Caco-2 (cell line): Measurements from ENCODE around the gene SNAI1. TPM values are rescaled to one million over a fixed set of nuclear protein-coding genes. Genes with fewer than 3 reads are reported as not detected.

Experiments used
- BruUV-seq: library from RNA; stranded (reverse); fragments of 400-500 nt; replicated peaks from 2 replicates; lab custom pipeline; 2021; lab: Mats Ljungman, UMichigan
- CTCF ChIA-PET: fragments of 300-600 bp; sonication (Branson Sonifier 250); formaldehyde crosslinking; loops from one replicate; lab custom pipeline; 2022; ENCODE audit warnings: antibody characterized with exemption; lab: Charles Lee
- POLR2A ChIA-PET: fragments of 300-600 bp; sonication (Branson Sonifier 250); formaldehyde crosslinking; loops from one replicate; lab custom pipeline; 2022; ENCODE audit warnings: antibody characterized with exemption; lab: Charles Lee
- DNase-seq, 2 experiments: peaks; one replicate each; pipeline versions ENCODE4 v3.0.0 to v3.0.0-alpha.2; 2020 to 2022
- H3K27me3 ChIP-seq: replicated peaks from 2 replicates; pipeline ENCODE4 v1.6.0; 2011; ENCODE audit warnings: low read length; ENCODE audit not compliant: control insufficient read depth, insufficient read depth
- H3K36me3 ChIP-seq: 2 replicates; pipeline ENCODE4 v1.5.1; 2011; ENCODE audit warnings: low read length; ENCODE audit not compliant: control insufficient read depth, insufficient read depth
- H3K4me1 ChIP-seq: fragments of 250-450 bp; sonication (Bioruptor Pico); 2 replicates; pipeline ENCODE4 v1.5.1; 2020; ENCODE audit warnings: mild to moderate bottlenecking
- H3K4me3 ChIP-seq: 2 replicates; pipeline ENCODE4 v1.5.1; 2011; ENCODE audit warnings: low read depth, mild to moderate bottlenecking, control low read depth, low read length
- H3K9me3 ChIP-seq: fragments of 250-450 bp; sonication (Bioruptor Pico); 2 replicates; pipeline ENCODE4 v1.5.1; 2020; ENCODE audit warnings: mild to moderate bottlenecking, moderate library complexity
- H3K27ac Mint-ChIP-seq: one replicate; pipeline ENCODE4 v1.8.0; 2022; ENCODE audit warnings: mixed read lengths; ENCODE audit not compliant: unreplicated experiment
- H3K27me3 Mint-ChIP-seq: one replicate; pipeline ENCODE4 v1.8.0; 2022; ENCODE audit warnings: mixed read lengths; ENCODE audit not compliant: insufficient read depth, unreplicated experiment
- H3K36me3 Mint-ChIP-seq: one replicate; pipeline ENCODE4 v1.8.0; 2022; ENCODE audit warnings: mild to moderate bottlenecking, mixed read lengths; ENCODE audit not compliant: insufficient read depth, unreplicated experiment
- H3K4me1 Mint-ChIP-seq: one replicate; pipeline ENCODE4 v1.8.0; 2022; ENCODE audit warnings: low read depth, mixed read lengths; ENCODE audit not compliant: unreplicated experiment
- H3K4me3 Mint-ChIP-seq: one replicate; pipeline ENCODE4 v1.8.0; 2022; ENCODE audit warnings: mild to moderate bottlenecking, moderate library complexity, mixed read lengths; ENCODE audit not compliant: unreplicated experiment
- H3K9me3 Mint-ChIP-seq: one replicate; pipeline ENCODE4 v1.8.0; 2022; ENCODE audit warnings: mixed read lengths; ENCODE audit not compliant: unreplicated experiment
- intact Hi-C: fragments of 100-400 bp; cut with micrococcal nuclease; formaldehyde crosslinking; loops from one replicate; pipeline ENCODE4 v1.10.0; 2022; ENCODE audit not compliant: unreplicated experiment
- total RNA-seq: library from RNA; stranded (reverse); gene quantifications from 2 replicates; pipeline ENCODE4 v1.2.3, GENCODE V29; 2022
- TF ChIP-seq, protein P1 (sequence below), 2 experiments: fragments of 200-600 bp in 1 of 2; IDR thresholded peaks; 1 replicate in 1 of 2; 2 replicates in 1 of 2; pipeline versions ENCODE4 v1.5.1 to v1.8.0; 2011 to 2022; ENCODE audit warnings: antibody characterized with exemption in 1 of 2, control low read depth in 1 of 2, inconsistent platforms in 1 of 2, low read depth in 1 of 2, low read length in 1 of 2, mild to moderate bottlenecking in 1 of 2, moderate library complexity in 1 of 2; ENCODE audit not compliant: insufficient read depth in 1 of 2, severe bottlenecking in 1 of 2, unreplicated experiment in 1 of 2

SNAI1 gene
- total RNA-seq, 1 experiment from 2014 or later: 10.9 TPM

DNA sequence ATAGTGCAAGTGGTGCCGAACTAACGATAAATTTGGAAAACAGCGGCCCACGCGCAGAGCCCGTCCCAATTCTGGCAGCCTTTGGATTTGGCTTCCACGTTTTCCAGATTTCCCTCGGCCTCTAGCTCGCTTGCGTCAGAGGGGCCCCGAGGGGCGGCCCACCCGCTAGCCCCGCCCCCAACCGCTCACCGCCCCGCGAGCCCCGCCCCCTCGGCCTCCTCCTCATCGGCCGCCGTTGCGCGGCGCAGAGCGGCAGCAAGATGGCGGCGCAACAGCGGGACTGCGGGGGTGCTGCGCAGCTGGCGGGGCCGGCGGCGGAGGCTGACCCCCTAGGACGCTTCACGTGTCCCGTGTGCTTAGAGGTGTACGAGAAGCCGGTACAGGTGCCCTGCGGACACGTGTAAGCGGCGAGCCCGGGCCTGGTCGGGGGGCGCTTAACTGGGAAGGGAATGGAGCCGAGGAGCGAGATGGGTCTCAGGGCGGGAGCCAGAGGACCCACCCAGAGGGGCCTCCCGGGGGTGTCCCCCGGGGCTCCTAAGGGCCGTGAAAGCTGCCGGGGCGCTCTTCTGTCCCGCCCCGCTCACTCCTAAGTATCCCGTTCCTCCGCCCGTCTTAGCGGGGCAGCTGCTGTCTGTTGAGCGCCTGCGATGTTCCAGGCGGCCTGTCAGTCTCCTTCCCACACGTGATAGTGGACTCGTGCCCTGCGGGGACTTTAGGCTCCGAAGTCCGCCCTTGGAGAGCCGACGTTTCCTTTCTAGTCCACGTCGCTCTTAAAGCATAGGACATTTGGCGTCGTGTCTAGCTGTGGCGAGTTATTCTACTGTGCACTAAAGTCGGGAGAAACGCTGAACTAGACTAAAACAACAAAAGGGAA, 46.4 kb upstream of the SNAI1 start, which contains the start of gene RNF114:
RNF114 (plus strand) TSS at position 245 of the 874 bp plus-strand sequence; CDS start at position 261, 16 bp downstream.
- TF ChIP-seq, protein P1, sequence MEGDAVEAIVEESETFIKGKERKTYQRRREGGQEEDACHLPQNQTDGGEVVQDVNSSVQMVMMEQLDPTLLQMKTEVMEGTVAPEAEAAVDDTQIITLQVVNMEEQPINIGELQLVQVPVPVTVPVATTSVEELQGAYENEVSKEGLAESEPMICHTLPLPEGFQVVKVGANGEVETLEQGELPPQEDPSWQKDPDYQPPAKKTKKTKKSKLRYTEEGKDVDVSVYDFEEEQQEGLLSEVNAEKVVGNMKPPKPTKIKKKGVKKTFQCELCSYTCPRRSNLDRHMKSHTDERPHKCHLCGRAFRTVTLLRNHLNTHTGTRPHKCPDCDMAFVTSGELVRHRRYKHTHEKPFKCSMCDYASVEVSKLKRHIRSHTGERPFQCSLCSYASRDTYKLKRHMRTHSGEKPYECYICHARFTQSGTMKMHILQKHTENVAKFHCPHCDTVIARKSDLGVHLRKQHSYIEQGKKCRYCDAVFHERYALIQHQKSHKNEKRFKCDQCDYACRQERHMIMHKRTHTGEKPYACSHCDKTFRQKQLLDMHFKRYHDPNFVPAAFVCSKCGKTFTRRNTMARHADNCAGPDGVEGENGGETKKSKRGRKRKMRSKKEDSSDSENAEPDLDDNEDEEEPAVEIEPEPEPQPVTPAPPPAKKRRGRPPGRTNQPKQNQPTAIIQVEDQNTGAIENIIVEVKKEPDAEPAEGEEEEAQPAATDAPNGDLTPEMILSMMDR (IDR thresholded peaks at IDR 0.05; ENCODE audit: insufficient read depth in 1 of 2, low read depth in 1 of 2, low read length in 1 of 2, severe bottlenecking in 1 of 2, unreplicated experiment in 1 of 2): peak in 1 of 2 experiments; percentile 11
- Mint-ChIP-seq H3K27me3 (no peaks in the 10 kb centered on the region), H3K4me3 (peak within 1 kb of the TSS; percentile 93), H3K36me3 (peaks cover 46% of the 10 kb centered on the region), H3K4me1 (peaks cover 38% of the 10 kb centered on the region), H3K27ac (peak within 1 kb of the TSS; percentile 91), H3K9me3 (no peaks in the 10 kb centered on the region)
- no TSS peak for BruUV-seq
- ChIA-PET POLR2A (interaction anchor here (0.5 to 4.4 kb wide), 13 partner anchors 9 to 994 kb away, joined by 3 to 123 read pairs (median 4); partner anchors contain the start of gene SPATA2), CTCF (interaction anchor here (0.9 to 3.7 kb wide), 8 partner anchors 9 to 326 kb away, joined by 3 to 33 read pairs (median 7); partner anchors contain the start of gene SPATA2)
- DNase-seq: peak; percentile 94 to 98
- no peaks in the 10 kb centered on the region for H3K27me3 ChIP-seq
- intact Hi-C loops: loop anchor here (1.0 to 2.0 kb wide), 2 partner anchors 20 to 40 kb away; no protein-coding TSS in a partner anchor
- H3K4me3 ChIP-seq: peak within 1 kb of the TSS; percentile 87
- H3K4me1 ChIP-seq: peaks cover 32% of the 10 kb centered on the region
- H3K36me3 ChIP-seq: peaks cover 4% of the 10 kb centered on the region; the same call in 1 of the 2 replicates
- no peaks in the 10 kb centered on the region for H3K9me3 ChIP-seq

DNA sequence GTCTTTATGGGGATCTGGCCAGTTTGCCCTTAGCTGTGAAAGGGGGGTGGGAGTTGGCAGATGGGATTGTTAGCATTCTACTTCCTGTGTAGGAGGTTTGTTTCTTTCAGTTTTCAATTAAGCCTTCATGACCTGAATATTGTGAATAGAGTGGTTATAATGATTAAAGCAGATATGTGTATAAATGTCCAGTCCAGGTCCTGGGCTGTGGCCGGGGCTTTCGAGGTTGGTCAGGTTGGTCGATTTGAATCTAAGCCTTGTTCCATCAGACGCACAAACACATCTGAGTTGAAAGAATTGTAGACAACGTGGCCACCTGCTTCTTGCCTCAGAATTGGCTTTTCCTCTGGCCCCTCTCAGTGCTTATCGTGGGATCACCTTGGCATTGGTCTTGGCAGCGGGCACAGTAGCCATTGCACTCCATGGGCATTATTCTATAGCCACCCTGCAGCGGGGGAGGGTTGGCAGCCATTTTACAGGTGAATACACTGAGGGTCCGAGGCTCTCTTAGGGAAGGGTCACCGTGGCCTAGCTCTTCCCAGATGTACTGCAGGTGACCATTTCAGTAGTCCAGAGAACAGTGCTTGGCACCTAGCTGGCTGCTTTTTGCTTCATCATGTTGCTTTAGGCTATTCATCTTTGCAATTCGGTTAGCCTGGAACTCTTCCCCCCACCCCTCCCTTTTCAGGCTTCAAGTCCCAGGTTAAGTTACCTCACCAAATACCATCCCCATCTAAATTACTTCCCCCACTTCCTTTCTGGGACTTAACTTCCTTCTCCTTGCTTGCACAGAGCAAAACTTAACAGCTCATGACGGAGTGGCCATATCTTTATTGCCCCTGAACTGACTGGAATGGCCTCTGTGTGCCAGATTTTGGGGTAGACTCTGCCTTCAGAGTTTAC, 45.5 kb upstream of the SNAI1 start:
- Mint-ChIP-seq H3K27me3 (no peaks in the 10 kb centered on the region), H3K4me3 (peak overlapping the region; percentile 93), H3K4me1 (peaks cover 43% of the 10 kb centered on the region), H3K9me3 (no peaks in the 10 kb centered on the region), H3K36me3 (peaks cover 55% of the 10 kb centered on the region), H3K27ac (peak overlapping the region; percentile 91)
- peak in 1 of 2 experiments; percentile 55 for DNase-seq
- intact Hi-C loops: loop anchor here (2.0 kb wide), 1 partner anchor 40 kb away; no protein-coding TSS in a partner anchor
- BruUV-seq: TSS peak; percentile 94
- POLR2A ChIA-PET: interaction anchor here (1.1 to 4.4 kb wide), 6 partner anchors 10 to 178 kb away, joined by 3 to 123 read pairs (median 6); partner anchors contain the start of gene SPATA2
- Histone ChIP-seq H3K27me3 (no peaks in the 10 kb centered on the region), H3K36me3 (peaks cover 6% of the 10 kb centered on the region; the same call in 1 of the 2 replicates), H3K4me3 (peak overlapping the region; percentile 87), H3K9me3 (no peaks in the 10 kb centered on the region), H3K4me1 (peaks cover 41% of the 10 kb centered on the region)
- CTCF ChIA-PET: interaction anchor here (0.8 to 3.7 kb wide), 9 partner anchors 8 to 651 kb away, joined by 3 to 33 read pairs (median 7); partner anchors contain the start of genes SNAI1 and SPATA2
- TF ChIP-seq, protein P1 (IDR thresholded peaks at IDR 0.05; ENCODE audit: insufficient read depth in 1 of 2, low read depth in 1 of 2, low read length in 1 of 2, severe bottlenecking in 1 of 2, unreplicated experiment in 1 of 2): no peak
